HepG2 (cell line): ENCODE results near the gene ETV5. TPM values are rescaled to one million over a fixed set of nuclear protein-coding genes. Genes with fewer than 3 reads are reported as not detected.

Experiments used
- ATAC-seq: fragments of 200-7000 bp; cut with Tn5 transposase; 3 replicates; pipeline ENCODE4 v1.9.1; 2020; ENCODE audit warnings: mild to moderate bottlenecking, moderate library complexity
- BruUV-seq: library from RNA; stranded (reverse); fragments of 400-500 nt; replicated peaks from 2 replicates; lab custom pipeline; 2021; lab: Mats Ljungman, UMichigan
- CTCF ChIA-PET: fragments of 300-600 bp; formaldehyde crosslinking; extraction: SDS; loops from one replicate; lab custom pipeline; 2021; ENCODE audit warnings: low total read pairs, inconsistent platforms, low intra/inter-chr PET ratio; lab: Yijun Ruan, JAX
- POLR2A ChIA-PET: fragments of 350-600 bp; sonication (Branson Sonifier 250); formaldehyde crosslinking; loops from one replicate; lab custom pipeline; 2020; ENCODE audit warnings: antibody characterized with exemption, inconsistent platforms; lab: Yijun Ruan, JAX
- DNase-seq: peaks from one replicate; pipeline ENCODE4 v3.0.0-alpha.2; 2015; ENCODE audit warnings: low spot score
- FAIRE-seq: peaks from 3 replicates; lab custom pipeline; 2011; peaks lifted over from hg19 to GRCh38; lab: Jason Lieb, UNC
- H2AFZ ChIP-seq: one replicate; pipeline ENCODE4 v1.6.1; 2011; ENCODE audit warnings: low read length, inconsistent platforms
- H3K27ac ChIP-seq: fragments of 300-600 bp; 3 replicates; pipeline ENCODE4 v1.8.0; 2011; ENCODE audit warnings: mixed run types, mild to moderate bottlenecking, mixed read lengths, low read length, inconsistent platforms; ENCODE audit not compliant: insufficient read depth; ENCODE audit errors: extremely low read length
- H3K27me3 ChIP-seq, 2 experiments: fragments of 200-600 bp in 1 of 2; 2 replicates in 1 of 2; 3 replicates in 1 of 2; pipeline versions ENCODE4 v1.6.0 to v1.8.0; 2011; ENCODE audit warnings: low read length in 2 of 2, mild to moderate bottlenecking in 2 of 2, moderate library complexity in 2 of 2, inconsistent platforms in 1 of 2; ENCODE audit not compliant: insufficient read depth in 2 of 2, control insufficient read depth in 1 of 2
- H3K36me3 ChIP-seq, 2 experiments: fragments of 200-600 bp in 1 of 2; replicated peaks in 1 of 2; 2 replicates in 1 of 2; 3 replicates in 1 of 2; pipeline versions ENCODE4 v1.5.1 to v1.8.0; 2011; ENCODE audit warnings: low read length in 2 of 2, inconsistent platforms in 1 of 2; ENCODE audit not compliant: insufficient read depth in 2 of 2, control insufficient read depth in 1 of 2
- H3K4me1 ChIP-seq: 2 replicates; pipeline ENCODE4 v1.5.1; 2012; ENCODE audit warnings: low read length, inconsistent platforms; ENCODE audit not compliant: insufficient read depth
- H3K4me2 ChIP-seq: 2 replicates; pipeline ENCODE4 v1.6.0; 2011; ENCODE audit warnings: low read depth, low read length, inconsistent platforms
- H3K4me3 ChIP-seq, 3 experiments: fragments of 200-600 bp in 1 of 3; sonication (generic), shearing (Covaris generic) in 1 of 3; replicated peaks in 1 of 3; 2 replicates each; pipeline ENCODE4 v1.5.1; 2011 to 2016; ENCODE audit warnings: low read length in 3 of 3, inconsistent platforms in 2 of 3, low read depth in 2 of 3, mild to moderate bottlenecking in 2 of 3, control low read depth in 1 of 3, mixed read lengths in 1 of 3; ENCODE audit not compliant: insufficient read depth in 1 of 3
- H3K79me2 ChIP-seq: one replicate; pipeline ENCODE4 v1.6.1; 2011; ENCODE audit warnings: low read length, inconsistent platforms; ENCODE audit not compliant: insufficient read depth
- H3K9ac ChIP-seq: 2 replicates; pipeline ENCODE4 v1.6.0; 2011; ENCODE audit warnings: mild to moderate bottlenecking, low read depth, low read length, inconsistent platforms; ENCODE audit not compliant: insufficient read depth
- H3K9me3 ChIP-seq: 2 replicates; pipeline ENCODE4 v1.5.1; 2012; ENCODE audit warnings: mild to moderate bottlenecking, low read length
- H4K20me1 ChIP-seq: 2 replicates; pipeline ENCODE4 v1.6.0; 2011; ENCODE audit warnings: inconsistent platforms, mild to moderate bottlenecking, low read length, moderate library complexity; ENCODE audit not compliant: insufficient read depth
- ATF7-NPFF ChIP-seq: sonication (generic); formaldehyde crosslinking; IDR thresholded peaks from 2 replicates; pipeline ENCODE4 v1.8.1; 2023; ENCODE audit warnings: mild to moderate bottlenecking, low read depth, missing genetic modification reagents, moderate library complexity
- CHD2 ChIP-seq: IDR thresholded peaks from 2 replicates; pipeline ENCODE4 v1.6.1; 2011; ENCODE audit warnings: low read depth, low read length, improper control_type of control experiment
- CREB1 ChIP-seq, 2 experiments: fragments of 450-650 bp in 1 of 2; IDR thresholded peaks; 2 replicates each; pipeline ENCODE4 v1.6.1; 2016 to 2017; ENCODE audit warnings: control low read depth in 1 of 2, mild to moderate bottlenecking in 1 of 2, missing compliant biosample characterization in 1 of 2, missing genetic modification characterization in 1 of 2
- ETV5 ChIP-seq: IDR thresholded peaks from 2 replicates; pipeline ENCODE4 v1.6.1; 2018; ENCODE audit warnings: missing biosample characterization, missing genetic modification reagents, inconsistent platforms, borderline replicate concordance
- GLMP ChIP-seq: sonication (generic); formaldehyde crosslinking; IDR thresholded peaks from 2 replicates; pipeline ENCODE4 v1.9.0; 2021; ENCODE audit warnings: missing genetic modification reagents, mild to moderate bottlenecking, borderline replicate concordance
- KDM5B ChIP-seq: sonication (generic); formaldehyde crosslinking; IDR thresholded peaks from 2 replicates; pipeline ENCODE4 v1.4.0; 2020; ENCODE audit warnings: missing genetic modification reagents, mild to moderate bottlenecking, borderline replicate concordance
- NONO ChIP-seq, 2 experiments: fragments of 450-650 bp in 1 of 2; sonication (generic) in 1 of 2; formaldehyde crosslinking in 1 of 2; IDR thresholded peaks in 1 of 2; conservative IDR thresholded peaks in 1 of 2; 2 replicates each; pipeline versions ENCODE4 v1.6.1 to v1.8.0; 2017 to 2022; ENCODE audit warnings: mild to moderate bottlenecking in 1 of 2, missing genetic modification reagents in 1 of 2, moderate library complexity in 1 of 2
- POLR2AphosphoS2 ChIP-seq: IDR thresholded peaks from 2 replicates; pipeline ENCODE4 v1.6.1; 2011; ENCODE audit warnings: low read depth, low read length, improper control_type of control experiment
- SIX1 ChIP-seq: sonication (generic); formaldehyde crosslinking; IDR thresholded peaks from 2 replicates; pipeline ENCODE4 v1.4.0; 2020; ENCODE audit warnings: missing genetic modification reagents, borderline replicate concordance
- SKIL ChIP-seq: sonication (generic); formaldehyde crosslinking; IDR thresholded peaks from 2 replicates; pipeline ENCODE4 v1.8.0; 2022; ENCODE audit warnings: missing genetic modification reagents, mild to moderate bottlenecking, moderate library complexity, borderline replicate concordance
- SMYD3 ChIP-seq: sonication (generic); formaldehyde crosslinking; IDR thresholded peaks from 2 replicates; pipeline ENCODE4 v1.8.1; 2023; ENCODE audit warnings: mild to moderate bottlenecking, missing genetic modification reagents
- ZBTB20 ChIP-seq: sonication (generic); formaldehyde crosslinking; IDR thresholded peaks from 2 replicates; pipeline ENCODE4 v1.8.1; 2023; ENCODE audit warnings: missing genetic modification reagents, low read depth, mild to moderate bottlenecking, borderline replicate concordance
- ZBTB46 ChIP-seq: sonication (generic); formaldehyde crosslinking; IDR thresholded peaks from 2 replicates; pipeline ENCODE4 v1.4.0; 2020; ENCODE audit warnings: mild to moderate bottlenecking, missing genetic modification reagents, borderline replicate concordance
- ZBTB7A ChIP-seq: sonication (generic); formaldehyde crosslinking; IDR thresholded peaks from 2 replicates; pipeline ENCODE4 v1.8.0; 2022; ENCODE audit warnings: mild to moderate bottlenecking, missing genetic modification reagents
- ZNF576 ChIP-seq: sonication (generic); formaldehyde crosslinking; IDR thresholded peaks from 2 replicates; pipeline ENCODE4 v1.4.0; 2020; ENCODE audit warnings: mild to moderate bottlenecking, missing genetic modification reagents
- ZNF597 ChIP-seq: sonication (generic); formaldehyde crosslinking; IDR thresholded peaks from 2 replicates; pipeline ENCODE4 v1.5.0; 2020; ENCODE audit warnings: missing genetic modification reagents
- WGBS: methylation state at CpG from one replicate; pipeline ENCODE4 v1.1.6; 2017; ENCODE audit warnings: low lambda C conversion rate; 5-methylcytosine and 5-hydroxymethylcytosine counted together
- in situ Hi-C: cut with HindIII; loops from 2 replicates; pipeline ENCODE4 v1.10.0; 2017; ENCODE audit warnings: low pct_unique_long_range_greater_than_20kb; ENCODE audit not compliant: extremely low pct_ligation_motif_present
- intact Hi-C: fragments of 100-400 bp; cut with micrococcal nuclease; formaldehyde crosslinking; loops from one replicate; pipeline ENCODE4 v1.10.0; 2022; ENCODE audit not compliant: unreplicated experiment
- polyA plus RNA-seq, 8 experiments: library from polyadenylated mRNA; depleted of rRNA in 3 of 8; stranded (reverse) in 7 of 8; unstranded in 1 of 8; fragments of >200 nt; fragmentation: Illumina TruSeq in 4 of 8; extraction: Trizol in 4 of 8; gene quantifications; 2 replicates each; pipeline versions ENCODE4 v1.2.1 to v1.2.3, GENCODE V29; 2011 to 2016; ENCODE audit warnings: low read depth in 4 of 8, missing spikeins in 1 of 8, mixed read lengths in 1 of 8; ENCODE audit not compliant: insufficient read depth in 1 of 8
- total RNA-seq, 5 experiments: library from RNA; depleted of rRNA; stranded (reverse); fragments of >200 nt; fragmentation: Illumina TruSeq; extraction: Trizol; gene quantifications; 2 replicates each; pipeline ENCODE4 v1.2.3, GENCODE V29; 2016; ENCODE audit warnings: low read depth in 1 of 5

ETV5 gene
- total and polyA plus RNA-seq, 2 of the 13 experiments (the other 11 are each of a cell fraction or from before 2014, with no cell fraction given), result 52.9 to 57.2 TPM

- BruUV-seq, result no TSS peak
- no peak for ATAC-seq
- H3K9me3 ChIP-seq, result no peaks in the 10 kb centered on the region
- no peak overlapping the region for H3K9ac ChIP-seq
- no peak overlapping the region for H3K4me2 ChIP-seq
- intact Hi-C loops (no loop called here), in situ Hi-C loops (no loop called here)
- peaks cover 0 to 2% of the 10 kb centered on the region in 2 experiments; a peak in 1 of 5 replicates for H3K36me3 ChIP-seq
- peaks cover 52% of the 10 kb centered on the region for H3K4me1 ChIP-seq
- 67% methylated on average over 3 of the region's 3 CpGs for WGBS
- no peak overlapping the region for H2AFZ ChIP-seq
- no peak overlapping the region for H3K4me3 ChIP-seq
- FAIRE-seq, result no peak
- POLR2A ChIA-PET, result no interaction called here
- H3K27me3 ChIP-seq, result no peaks in the 10 kb centered on the region
- no peak overlapping the region for H3K27ac ChIP-seq
- no peak for DNase-seq
- H3K79me2 ChIP-seq, result no peaks in the 10 kb centered on the region
- H4K20me1 ChIP-seq, result no peaks in the 10 kb centered on the region
- TF ChIP-seq NONO (IDR thresholded peaks at IDR 0.05), result no peak
- TF ChIP-seq NONO (CRISPR knock-in tag; conservative IDR thresholded peaks at IDR 0.05), result no peak
- no peak for TF ChIP-seq SKIL (CRISPR knock-in tag)
- TF ChIP-seq SMYD3, result no peak
- no peak for TF ChIP-seq KDM5B (CRISPR knock-in tag)
- no peak for TF ChIP-seq ATF7-NPFF
- no peak for TF ChIP-seq ZNF597 (CRISPR knock-in tag)
- TF ChIP-seq ZBTB20 (CRISPR knock-in tag), result no peak
- no peak for TF ChIP-seq ZBTB46 (CRISPR knock-in tag)
- TF ChIP-seq POLR2AphosphoS2, result no peak
- TF ChIP-seq CREB1 (IDR thresholded peaks at IDR 0.05), result no peak
- TF ChIP-seq CREB1 (CRISPR knock-in tag; IDR thresholded peaks at IDR 0.05), result no peak
- TF ChIP-seq ETV5 (CRISPR knock-in tag), result no peak
- TF ChIP-seq CHD2, result no peak
- no peak for TF ChIP-seq ZBTB7A (CRISPR knock-in tag)
- TF ChIP-seq GLMP, result no peak
- TF ChIP-seq SIX1 (CRISPR knock-in tag), result no peak
- TF ChIP-seq ZNF576 (CRISPR knock-in tag), result no peak
- CTCF ChIA-PET, result no interaction called here
Measured at GRCh38 chr3:186042036-186042435, 66.9 kb downstream of the ETV5 start.
